ENCODE data around the gene API5. TPM values are rescaled to one million over a fixed set of nuclear protein-coding genes. Genes with fewer than 3 reads are reported as not detected.

The API5 gene
- total and polyA plus RNA-seq, 10 of the 15 experiments (the other 5 are each of a cell fraction or from before 2014, with no cell fraction given), result 52.0 to 193 (median 106) TPM

DNA sequence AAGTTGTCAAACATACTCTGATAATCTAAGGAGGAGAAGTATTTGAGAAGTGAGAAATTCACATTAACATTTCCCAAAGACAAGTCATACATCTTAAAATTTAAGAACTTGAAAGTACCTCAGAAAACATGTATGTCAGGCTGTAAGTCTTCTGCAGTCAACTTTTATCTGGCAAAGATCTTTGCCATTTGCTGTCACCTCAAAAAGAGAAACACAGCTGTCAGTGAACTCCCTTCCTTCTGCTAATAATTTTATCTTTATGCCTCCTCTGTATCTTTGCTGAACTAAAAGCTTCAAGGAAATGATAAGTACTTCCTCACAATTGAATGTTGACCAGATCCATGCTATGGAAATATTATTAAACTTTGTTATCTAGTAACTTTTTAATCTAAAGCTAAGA, 65.6 kb downstream of the API5 start (continued):
- TF ChIP-seq MTA3 (IDR thresholded peaks at IDR 0.05; ENCODE audit: borderline replicate concordance, low read length), result no peak
- no peak for TF ChIP-seq SIX5 (IDR thresholded peaks at IDR 0.05; ENCODE audit: low read depth, low read length, severe bottlenecking)
- TF ChIP-seq NBN (IDR thresholded peaks at IDR 0.05), result no peak
- no peak for TF ChIP-seq RAD51 (IDR thresholded peaks at IDR 0.05)
- TF ChIP-seq, protein P1, sequence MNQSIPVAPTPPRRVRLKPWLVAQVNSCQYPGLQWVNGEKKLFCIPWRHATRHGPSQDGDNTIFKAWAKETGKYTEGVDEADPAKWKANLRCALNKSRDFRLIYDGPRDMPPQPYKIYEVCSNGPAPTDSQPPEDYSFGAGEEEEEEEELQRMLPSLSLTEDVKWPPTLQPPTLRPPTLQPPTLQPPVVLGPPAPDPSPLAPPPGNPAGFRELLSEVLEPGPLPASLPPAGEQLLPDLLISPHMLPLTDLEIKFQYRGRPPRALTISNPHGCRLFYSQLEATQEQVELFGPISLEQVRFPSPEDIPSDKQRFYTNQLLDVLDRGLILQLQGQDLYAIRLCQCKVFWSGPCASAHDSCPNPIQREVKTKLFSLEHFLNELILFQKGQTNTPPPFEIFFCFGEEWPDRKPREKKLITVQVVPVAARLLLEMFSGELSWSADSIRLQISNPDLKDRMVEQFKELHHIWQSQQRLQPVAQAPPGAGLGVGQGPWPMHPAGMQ (IDR thresholded peaks at IDR 0.05; ENCODE audit: borderline replicate concordance), result no peak

DNA sequence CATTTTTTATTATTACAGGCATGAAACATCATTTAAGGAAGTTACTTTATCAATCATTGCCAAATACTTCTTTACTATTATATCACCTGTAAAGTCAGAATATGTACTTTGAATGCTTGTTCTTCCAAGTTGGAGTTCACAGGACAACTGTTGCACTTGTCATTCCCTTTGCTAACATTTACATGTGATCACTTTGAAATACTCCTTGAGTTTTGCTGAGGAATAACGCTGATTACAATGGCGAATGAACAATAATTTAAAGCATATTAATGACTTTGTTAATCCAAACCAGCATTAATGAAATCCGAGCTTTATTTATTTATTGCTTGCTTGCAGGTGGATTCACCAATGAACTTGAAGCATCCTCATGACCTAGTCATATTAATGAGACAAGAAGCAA, 67.1 kb downstream of the API5 start:
- Histone ChIP-seq H4K20me1 (ENCODE audit: control insufficient read depth, insufficient read depth) (no peaks in the 10 kb centered on the region), H3K27ac (ENCODE audit: control insufficient read depth, insufficient read depth) (no peak overlapping the region), H3K4me1 (ENCODE audit: control insufficient read depth, insufficient read depth, low read length) (no peaks in the 10 kb centered on the region), H3K4me2 (ENCODE audit: control insufficient read depth, insufficient read depth) (no peak overlapping the region), H3K9me3 (replicated peaks; ENCODE audit: control insufficient read depth, insufficient read depth, low read length) (no peaks in the 10 kb centered on the region), H2AFZ (ENCODE audit: control insufficient read depth, low read depth, low read length) (no peak overlapping the region), H3K79me2 (ENCODE audit: control insufficient read depth, insufficient read depth, low read length) (peaks cover 4% of the 10 kb centered on the region), H3K4me3 (no peak overlapping the region), H3K36me3 (ENCODE audit: control insufficient read depth in 2 of 2, insufficient read depth in 2 of 2, low read length in 1 of 2) (peaks cover 0 to 14% of the 10 kb centered on the region in 2 experiments; a peak in 3 of 4 replicates), H3K27me3 (replicated peaks in 1 of 2; ENCODE audit: control insufficient read depth in 2 of 2, insufficient read depth in 2 of 2, low read length in 1 of 2) (no peaks in the 10 kb centered on the region), H3K9ac (ENCODE audit: control insufficient read depth, insufficient read depth, low read length) (no peak overlapping the region)
- ChIA-PET SMC1A (ENCODE audit: uncharacterized antibody, unreplicated experiment) (interaction anchor here (0.9 to 1.6 kb wide), 2 partner anchors 9 to 25 kb away, joined by 4 to 5 read pairs; no protein-coding TSS in a partner anchor), POLR2A (interaction anchor here (0.9 kb wide), 1 partner anchor 8 kb away, joined by 3 read pairs; no protein-coding TSS in a partner anchor), CTCF (interaction anchor here (0.9 to 1.4 kb wide), 2 partner anchors 17 to 187 kb away, joined by 3 to 4 read pairs; no protein-coding TSS in a partner anchor), RAD21 (ENCODE audit: unreplicated experiment) (no interaction called here)
- BruUV-seq (replicated peaks), result no TSS peak
- DNase-seq (ENCODE audit: low read depth, low spot score) (no peak), FAIRE-seq (no peak), ATAC-seq (no peak)
- WGBS (ENCODE audit: insufficient coverage, insufficient replicate concordance, low lambda C conversion rate, missing lambda C conversion rate), result 72% methylated on average over 3 of the region's 3 CpGs
- intact Hi-C loops (cut with micrococcal nuclease; ENCODE audit: unreplicated experiment) (no loop called here), in situ Hi-C loops (cut with MboI) (no loop called here)
- TF ChIP-seq STAT1 (conservative IDR thresholded peaks at IDR 0.05), result no peak
- no peak for TF ChIP-seq HCFC1 (IDR thresholded peaks at IDR 0.05; ENCODE audit: low read length)
- no peak for TF ChIP-seq IKZF2 (IDR thresholded peaks at IDR 0.05)
- TF ChIP-seq, protein P2, sequence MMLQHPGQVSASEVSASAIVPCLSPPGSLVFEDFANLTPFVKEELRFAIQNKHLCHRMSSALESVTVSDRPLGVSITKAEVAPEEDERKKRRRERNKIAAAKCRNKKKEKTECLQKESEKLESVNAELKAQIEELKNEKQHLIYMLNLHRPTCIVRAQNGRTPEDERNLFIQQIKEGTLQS (IDR thresholded peaks at IDR 0.05; ENCODE audit: borderline replicate concordance, extremely low read depth, low read depth, low read length), result no peak
- no peak for TF ChIP-seq HDAC6 (IDR thresholded peaks at IDR 0.05; ENCODE audit: unreplicated experiment)
- TF ChIP-seq POLR2AphosphoS2 (IDR thresholded peaks at IDR 0.05; ENCODE audit: low read depth, low read length), result no peak
- TF ChIP-seq SP1 (IDR thresholded peaks at IDR 0.05; ENCODE audit: low read depth, low read length), result no peak
- no peak for TF ChIP-seq IKZF1 (conservative IDR thresholded peaks at IDR 0.05)
- TF ChIP-seq NRF1 (conservative IDR thresholded peaks at IDR 0.05; ENCODE audit: low read depth, low read length), result no peak
- TF ChIP-seq HDAC2 (IDR thresholded peaks at IDR 0.05), result no peak
- TF ChIP-seq, protein P3, sequence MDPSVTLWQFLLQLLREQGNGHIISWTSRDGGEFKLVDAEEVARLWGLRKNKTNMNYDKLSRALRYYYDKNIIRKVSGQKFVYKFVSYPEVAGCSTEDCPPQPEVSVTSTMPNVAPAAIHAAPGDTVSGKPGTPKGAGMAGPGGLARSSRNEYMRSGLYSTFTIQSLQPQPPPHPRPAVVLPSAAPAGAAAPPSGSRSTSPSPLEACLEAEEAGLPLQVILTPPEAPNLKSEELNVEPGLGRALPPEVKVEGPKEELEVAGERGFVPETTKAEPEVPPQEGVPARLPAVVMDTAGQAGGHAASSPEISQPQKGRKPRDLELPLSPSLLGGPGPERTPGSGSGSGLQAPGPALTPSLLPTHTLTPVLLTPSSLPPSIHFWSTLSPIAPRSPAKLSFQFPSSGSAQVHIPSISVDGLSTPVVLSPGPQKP (IDR thresholded peaks at IDR 0.05; ENCODE audit: low read depth, low read length), result no peak
- TF ChIP-seq ZBED1 (IDR thresholded peaks at IDR 0.05; ENCODE audit: borderline replicate concordance), result no peak
- TF ChIP-seq, protein P4, sequence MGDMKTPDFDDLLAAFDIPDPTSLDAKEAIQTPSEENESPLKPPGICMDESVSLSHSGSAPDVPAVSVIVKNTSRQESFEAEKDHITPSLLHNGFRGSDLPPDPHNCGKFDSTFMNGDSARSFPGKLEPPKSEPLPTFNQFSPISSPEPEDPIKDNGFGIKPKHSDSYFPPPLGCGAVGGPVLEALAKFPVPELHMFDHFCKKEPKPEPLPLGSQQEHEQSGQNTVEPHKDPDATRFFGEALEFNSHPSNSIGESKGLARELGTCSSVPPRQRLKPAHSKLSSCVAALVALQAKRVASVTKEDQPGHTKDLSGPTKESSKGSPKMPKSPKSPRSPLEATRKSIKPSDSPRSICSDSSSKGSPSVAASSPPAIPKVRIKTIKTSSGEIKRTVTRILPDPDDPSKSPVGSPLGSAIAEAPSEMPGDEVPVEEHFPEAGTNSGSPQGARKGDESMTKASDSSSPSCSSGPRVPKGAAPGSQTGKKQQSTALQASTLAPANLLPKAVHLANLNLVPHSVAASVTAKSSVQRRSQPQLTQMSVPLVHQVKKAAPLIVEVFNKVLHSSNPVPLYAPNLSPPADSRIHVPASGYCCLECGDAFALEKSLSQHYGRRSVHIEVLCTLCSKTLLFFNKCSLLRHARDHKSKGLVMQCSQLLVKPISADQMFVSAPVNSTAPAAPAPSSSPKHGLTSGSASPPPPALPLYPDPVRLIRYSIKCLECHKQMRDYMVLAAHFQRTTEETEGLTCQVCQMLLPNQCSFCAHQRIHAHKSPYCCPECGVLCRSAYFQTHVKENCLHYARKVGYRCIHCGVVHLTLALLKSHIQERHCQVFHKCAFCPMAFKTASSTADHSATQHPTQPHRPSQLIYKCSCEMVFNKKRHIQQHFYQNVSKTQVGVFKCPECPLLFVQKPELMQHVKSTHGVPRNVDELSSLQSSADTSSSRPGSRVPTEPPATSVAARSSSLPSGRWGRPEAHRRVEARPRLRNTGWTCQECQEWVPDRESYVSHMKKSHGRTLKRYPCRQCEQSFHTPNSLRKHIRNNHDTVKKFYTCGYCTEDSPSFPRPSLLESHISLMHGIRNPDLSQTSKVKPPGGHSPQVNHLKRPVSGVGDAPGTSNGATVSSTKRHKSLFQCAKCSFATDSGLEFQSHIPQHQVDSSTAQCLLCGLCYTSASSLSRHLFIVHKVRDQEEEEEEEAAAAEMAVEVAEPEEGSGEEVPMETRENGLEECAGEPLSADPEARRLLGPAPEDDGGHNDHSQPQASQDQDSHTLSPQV (IDR thresholded peaks at IDR 0.05), result no peak
- TF ChIP-seq RAD21 (IDR thresholded peaks at IDR 0.05; ENCODE audit: insufficient read depth, low read depth, low read length), result no peak
